H1 (cell line): ENCODE results near the gene VWA3B. TPM values are rescaled to one million over a fixed set of nuclear protein-coding genes. Genes with fewer than 3 reads are reported as not detected.
A peak's percentile ranks its signal among the peaks of the same experiment; 100 is the strongest.

ENCODE experiments used
- CTCF ChIA-PET: fragments of 300-600 bp; sonication (Branson Sonifier 250); formaldehyde crosslinking; loops from one replicate; lab custom pipeline; 2021; ENCODE audit not compliant: partially characterized antibody; lab: Charles Lee
- POLR2A ChIA-PET: fragments of 300-600 bp; sonication (Branson Sonifier 250); formaldehyde crosslinking; loops from one replicate; lab custom pipeline; 2021; ENCODE audit warnings: inconsistent platforms; ENCODE audit not compliant: partially characterized antibody; lab: Charles Lee
- DNase-seq, 2 experiments: peaks; one replicate each; pipeline versions ENCODE4 v3.0.0 to v3.0.0-alpha.2; 2010 to 2022; ENCODE audit warnings: low spot score in 2 of 2, low read depth in 1 of 2, mixed read lengths in 1 of 2
- FAIRE-seq: peaks from 2 replicates; lab custom pipeline; 2011; peaks lifted over from hg19 to GRCh38; lab: Jason Lieb, UNC
- H2AFZ ChIP-seq: 2 replicates; pipeline ENCODE4 v1.8.1; 2012; ENCODE audit warnings: low read length, inconsistent platforms
- H2AK5ac ChIP-seq: 2 replicates; pipeline ENCODE4 v1.6.1; 2013; ENCODE audit warnings: low read depth, low read length
- H2BK120ac ChIP-seq: replicated peaks from 2 replicates; pipeline ENCODE3; 2013; ENCODE audit warnings: low read depth, low read length, inconsistent platforms
- H2BK12ac ChIP-seq: 2 replicates; pipeline ENCODE4 v1.6.1; 2013; ENCODE audit warnings: low read depth, low read length
- H2BK15ac ChIP-seq: 2 replicates; pipeline ENCODE4 v1.6.1; 2013; ENCODE audit warnings: low read length
- H2BK20ac ChIP-seq: 2 replicates; pipeline ENCODE4 v1.6.1; 2013; ENCODE audit warnings: low read length
- H2BK5ac ChIP-seq: 2 replicates; pipeline ENCODE4 v1.6.1; 2013; ENCODE audit warnings: low read depth, low read length
- H3K14ac ChIP-seq: 2 replicates; pipeline ENCODE4 v1.6.1; 2013; ENCODE audit warnings: inconsistent platforms; ENCODE audit not compliant: insufficient read length
- H3K18ac ChIP-seq: 2 replicates; pipeline ENCODE4 v1.6.1; 2013; ENCODE audit warnings: low read length; ENCODE audit errors: extremely low read depth
- H3K23ac ChIP-seq: 2 replicates; pipeline ENCODE4 v1.6.1; 2013; ENCODE audit warnings: inconsistent platforms; ENCODE audit not compliant: insufficient read length
- H3K23me2 ChIP-seq: 2 replicates; pipeline ENCODE4 v1.6.1; 2013; ENCODE audit warnings: low read depth, low read length
- H3K27ac ChIP-seq: 2 replicates; pipeline ENCODE4 v1.6.1; 2011; ENCODE audit warnings: low read depth, low read length, inconsistent platforms
- H3K27me3 ChIP-seq, 4 experiments: replicated peaks in 1 of 4; 1 replicate in 1 of 4; 2 replicates in 3 of 4; pipeline versions ENCODE4 v1.6.1 to v1.8.1; 2011 to 2013; ENCODE audit warnings: low read length in 3 of 4, mild to moderate bottlenecking in 3 of 4, inconsistent platforms in 2 of 4, mixed read lengths in 2 of 4, moderate library complexity in 1 of 4; ENCODE audit not compliant: control insufficient read depth in 3 of 4, insufficient read depth in 3 of 4; ENCODE audit errors: extremely low read depth in 1 of 4
- H3K36me3 ChIP-seq, 4 experiments: 2 replicates each; pipeline versions ENCODE4 v1.6.1 to v1.8.1; 2011 to 2013; ENCODE audit warnings: mild to moderate bottlenecking in 4 of 4, low read length in 3 of 4, moderate library complexity in 2 of 4, control low read depth in 1 of 4, inconsistent platforms in 1 of 4; ENCODE audit not compliant: insufficient read depth in 4 of 4, control insufficient read depth in 2 of 4
- H3K4ac ChIP-seq: replicated peaks from 2 replicates; pipeline ENCODE3; 2013; ENCODE audit warnings: low read length, low read depth, mixed read lengths, inconsistent platforms; ENCODE audit not compliant: insufficient read length
- H3K4me1 ChIP-seq, 4 experiments: replicated peaks in 1 of 4; 1 replicate in 1 of 4; 2 replicates in 3 of 4; pipeline versions ENCODE4 v1.6.1 to v1.8.1; 2011 to 2013; ENCODE audit warnings: low read length in 3 of 4, inconsistent platforms in 2 of 4, mixed read lengths in 1 of 4; ENCODE audit not compliant: insufficient read depth in 4 of 4, control insufficient read depth in 3 of 4
- H3K4me2 ChIP-seq, 2 experiments: 2 replicates each; pipeline versions ENCODE4 v1.6.1 to v1.8.1; 2011 to 2013; ENCODE audit warnings: low read depth in 2 of 2, low read length in 2 of 2, control low read depth in 1 of 2, inconsistent platforms in 1 of 2, mild to moderate bottlenecking in 1 of 2; ENCODE audit not compliant: insufficient read depth in 1 of 2
- H3K4me3 ChIP-seq, 4 experiments: fragments of 200-600, 300-600 bp in 1 of 4; sonication (generic), shearing (Covaris generic), sonication (Bioruptor Twin) in 1 of 4; 2 replicates each; pipeline versions ENCODE4 v1.5.1 to v1.8.1; 2011 to 2016; ENCODE audit warnings: low read length in 4 of 4, low read depth in 3 of 4, control low read depth in 2 of 4, inconsistent platforms in 2 of 4, mild to moderate bottlenecking in 2 of 4, mixed read lengths in 1 of 4, moderate library complexity in 1 of 4; ENCODE audit not compliant: insufficient read depth in 2 of 4; ENCODE audit errors: extremely low read depth in 1 of 4
- H3K56ac ChIP-seq: replicated peaks from 2 replicates; pipeline ENCODE3; 2013; ENCODE audit warnings: low read depth, mild to moderate bottlenecking, mixed read lengths, low read length, inconsistent platforms; ENCODE audit not compliant: insufficient read length
- H3K79me1 ChIP-seq: 2 replicates; pipeline ENCODE4 v1.6.1; 2013; ENCODE audit warnings: low read depth, low read length, control low read depth
- H3K79me2 ChIP-seq, 2 experiments: 2 replicates each; pipeline versions ENCODE4 v1.6.1 to v1.8.1; 2012 to 2013; ENCODE audit warnings: low read length in 2 of 2, mild to moderate bottlenecking in 2 of 2, inconsistent platforms in 1 of 2; ENCODE audit not compliant: insufficient read depth in 2 of 2, control insufficient read depth in 1 of 2
- H3K9ac ChIP-seq, 4 experiments: replicated peaks in 1 of 4; 1 replicate in 1 of 4; 2 replicates in 3 of 4; pipeline versions ENCODE4 v1.6.1 to v1.8.1; 2011 to 2013; ENCODE audit warnings: low read depth in 3 of 4, low read length in 3 of 4, control low read depth in 2 of 4, mild to moderate bottlenecking in 2 of 4, moderate library complexity in 2 of 4, inconsistent platforms in 1 of 4; ENCODE audit errors: extremely low read depth in 1 of 4
- H3K9me3 ChIP-seq, 2 experiments: 2 replicates each; pipeline versions ENCODE4 v1.6.1 to v1.8.1; 2012 to 2013; ENCODE audit warnings: mild to moderate bottlenecking in 2 of 2, moderate library complexity in 2 of 2, control low read depth in 1 of 2, inconsistent platforms in 1 of 2, low read depth in 1 of 2, low read length in 1 of 2, mixed read lengths in 1 of 2; ENCODE audit not compliant: insufficient read depth in 2 of 2
- H4K20me1 ChIP-seq, 2 experiments: replicated peaks in 1 of 2; 2 replicates each; pipeline versions ENCODE3 to v1.8.1; 2011 to 2013; ENCODE audit warnings: inconsistent platforms in 2 of 2, low read length in 2 of 2, mild to moderate bottlenecking in 1 of 2; ENCODE audit not compliant: insufficient read depth in 2 of 2, control insufficient read depth in 1 of 2
- H4K5ac ChIP-seq: 2 replicates; pipeline ENCODE4 v1.6.1; 2013; ENCODE audit warnings: low read length, low read depth, mixed read lengths, inconsistent platforms; ENCODE audit not compliant: insufficient read length
- H4K8ac ChIP-seq: 2 replicates; pipeline ENCODE4 v1.8.0; 2013; ENCODE audit warnings: mild to moderate bottlenecking, moderate library complexity, low read length, inconsistent platforms; ENCODE audit not compliant: insufficient read depth; ENCODE audit errors: extremely low read depth
- H4K91ac ChIP-seq: replicated peaks from 2 replicates; pipeline ENCODE3; 2013; ENCODE audit warnings: low read length, mixed read lengths, inconsistent platforms; ENCODE audit not compliant: insufficient read length
- CREB1 ChIP-seq: IDR thresholded peaks from 2 replicates; pipeline ENCODE4 v1.6.1; 2012; ENCODE audit warnings: inconsistent platforms
- KDM1A ChIP-seq: fragments of 200-600, 300-600 bp; sonication (generic); IDR thresholded peaks from 2 replicates; pipeline ENCODE4 v1.7.1; 2016; ENCODE audit warnings: mild to moderate bottlenecking, low read length, borderline replicate concordance
- POLR2AphosphoS5 ChIP-seq: IDR thresholded peaks from 2 replicates; pipeline ENCODE4 v1.6.1; 2011; ENCODE audit warnings: low read depth, low read length
- RBBP5 ChIP-seq: IDR thresholded peaks from 2 replicates; pipeline ENCODE4 v1.7.1; 2012; ENCODE audit warnings: low read depth, mild to moderate bottlenecking, inconsistent platforms, low read length, moderate library complexity, borderline replicate concordance
- WGBS, 2 experiments: shearing (Covaris generic) in 1 of 2; methylation state at CpG; one replicate each; pipeline versions ENCODE4 v1.1.6 to v1.1.7; 2013 to 2015; ENCODE audit warnings: low lambda C conversion rate in 2 of 2, mixed read lengths in 2 of 2, inconsistent platforms in 1 of 2, low coverage in 1 of 2, missing lambda C conversion rate in 1 of 2; ENCODE audit not compliant: insufficient replicate concordance in 2 of 2, insufficient coverage in 1 of 2, insufficient read length in 1 of 2; ENCODE audit errors: extremely low coverage in 1 of 2, missing lambda C conversion rate in 1 of 2; 5-methylcytosine and 5-hydroxymethylcytosine counted together
- polyA plus RNA-seq, 7 experiments: library from polyadenylated mRNA; depleted of rRNA in 3 of 7; stranded (reverse) in 5 of 7; unstranded in 2 of 7; fragments of >200 nt in 5 of 7; fragments of 200-250 nt in 2 of 7; gene quantifications; 1 replicate in 5 of 7; 2 replicates in 1 of 7; 4 replicates in 1 of 7; pipeline versions ENCODE4 v1.2.1 to v1.2.3, GENCODE V29; 2011 to 2013; ENCODE audit warnings: missing spikeins in 2 of 7, mixed read lengths in 2 of 7
- total RNA-seq: library from RNA; stranded (reverse); fragmentation: NEBNext Ultra II Directional; extraction: Animal tissue kit (Norgen Biotek cat#: 25700); gene quantifications from 2 replicates; pipeline ENCODE4 v1.2.1, GENCODE V29; 2021
- TF ChIP-seq, protein P1 (sequence below): IDR thresholded peaks from 2 replicates; pipeline ENCODE4 v1.6.1; 2011; ENCODE audit warnings: low read length, improper control_type of control experiment

VWA3B gene
- total and polyA plus RNA-seq, 2 of the 8 experiments (the other 6 are each of a cell fraction or from before 2014, with no cell fraction given), result not detected

DNA sequence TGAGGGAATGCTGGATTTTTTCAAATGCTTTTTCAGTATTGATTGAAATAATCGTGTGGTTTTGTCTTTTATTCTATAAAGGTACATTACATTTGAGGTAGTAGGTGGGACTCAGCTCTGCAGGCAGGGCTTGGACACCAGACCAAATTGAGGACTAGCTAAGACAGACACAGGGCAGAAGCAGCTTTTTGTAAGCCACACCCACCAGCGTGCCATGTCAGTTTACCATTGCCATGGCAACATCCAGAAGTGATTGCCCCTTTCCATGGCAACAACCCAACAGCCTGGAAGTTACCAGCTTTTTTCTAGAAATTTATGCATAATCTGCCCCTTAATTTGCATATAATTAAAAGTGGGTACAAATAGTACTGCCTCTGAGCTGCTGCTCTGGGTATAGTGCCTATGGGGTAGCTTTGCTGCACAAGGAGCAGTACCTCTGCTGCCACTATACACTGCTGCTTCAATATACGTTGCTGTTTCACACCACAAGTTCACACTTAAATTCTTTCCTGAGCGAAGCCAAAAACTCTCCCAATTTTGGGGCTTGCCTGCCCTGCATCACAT is 23.6 kb upstream of the VWA3B start:
- ChIA-PET POLR2A (no interaction called here), CTCF (interaction anchor here (0.7 to 0.9 kb wide), 2 partner anchors 34 to 322 kb away, joined by 3 read pairs; no protein-coding TSS in a partner anchor)
- no peak overlapping the region for H2AFZ ChIP-seq
- H3K14ac ChIP-seq, result no peak overlapping the region
- H3K23ac ChIP-seq, result no peak overlapping the region
- H2BK5ac ChIP-seq, result no peak overlapping the region
- no peak overlapping the region for H4K5ac ChIP-seq
- H3K18ac ChIP-seq, result no peak overlapping the region
- no peaks in the 10 kb centered on the region for H4K20me1 ChIP-seq
- TF ChIP-seq, protein P1, sequence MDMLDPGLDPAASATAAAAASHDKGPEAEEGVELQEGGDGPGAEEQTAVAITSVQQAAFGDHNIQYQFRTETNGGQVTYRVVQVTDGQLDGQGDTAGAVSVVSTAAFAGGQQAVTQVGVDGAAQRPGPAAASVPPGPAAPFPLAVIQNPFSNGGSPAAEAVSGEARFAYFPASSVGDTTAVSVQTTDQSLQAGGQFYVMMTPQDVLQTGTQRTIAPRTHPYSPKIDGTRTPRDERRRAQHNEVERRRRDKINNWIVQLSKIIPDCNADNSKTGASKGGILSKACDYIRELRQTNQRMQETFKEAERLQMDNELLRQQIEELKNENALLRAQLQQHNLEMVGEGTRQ, result no peak
- TF ChIP-seq CREB1, result no peak
- TF ChIP-seq KDM1A, result no peak
- no peak for TF ChIP-seq POLR2AphosphoS5
- TF ChIP-seq RBBP5, result no peak
- H3K4me1 ChIP-seq, result no peaks in the 10 kb centered on the region
- H2BK12ac ChIP-seq, result no peak overlapping the region
- H3K9ac ChIP-seq, result no peak overlapping the region
- H3K27me3 ChIP-seq, result peaks cover 0 to 1% (median 0%) of the 10 kb centered on the region in 4 experiments; a peak in 1 of 7 replicates
- no peak overlapping the region for H3K27ac ChIP-seq
- no peak overlapping the region for H2BK120ac ChIP-seq
- 76% methylated on average over 4 of the region's 4 CpGs; no CpG with 5 or more reads in 1 of the 2 experiments for WGBS, 2 experiments
- H3K36me3 ChIP-seq, result no peaks in the 10 kb centered on the region
- H3K23me2 ChIP-seq, result no peaks in the 10 kb centered on the region
- FAIRE-seq (peak; percentile 7), DNase-seq (no peak)
- no peak overlapping the region for H4K8ac ChIP-seq
- no peak overlapping the region for H4K91ac ChIP-seq
- H3K4me3 ChIP-seq, result no peak overlapping the region
- no peak overlapping the region for H2AK5ac ChIP-seq
- H3K79me2 ChIP-seq, result no peaks in the 10 kb centered on the region
- no peaks in the 10 kb centered on the region for H3K9me3 ChIP-seq
- H3K56ac ChIP-seq, result no peak overlapping the region
- no peak overlapping the region for H2BK20ac ChIP-seq
- H3K4me2 ChIP-seq, result no peak overlapping the region
- H3K4ac ChIP-seq, result no peak overlapping the region
- H3K79me1 ChIP-seq, result no peaks in the 10 kb centered on the region
- no peak overlapping the region for H2BK15ac ChIP-seq
